Naive B cell (primary cell): ENCODE results near the gene SMOC1. TPM values are rescaled to one million over a fixed set of nuclear protein-coding genes. Genes with fewer than 3 reads are reported as not detected.
A peak's percentile ranks its signal among the peaks of the same experiment; 100 is the strongest.

Experiments
- ATAC-seq, 2 donors: fragments of 150-1000 bp; cut with Tn5 transposase; 2 replicates each; pipeline ENCODE4 v1.10.0; 2021; ENCODE audit warnings: low read depth in 2 of 2, mild to moderate bottlenecking in 2 of 2, moderate library complexity in 2 of 2
- DNase-seq: peaks from one replicate; pipeline ENCODE4 v3.0.0; 2022
- H3K27ac Mint-ChIP-seq, 6 donors: one replicate each; pipeline ENCODE4 v1.8.0; 2020 to 2022; ENCODE audit warnings: mild to moderate bottlenecking in 6 of 6, mixed read lengths in 6 of 6, moderate library complexity in 5 of 6, inconsistent platforms in 2 of 6
- H3K27me3 Mint-ChIP-seq, 3 donors: one replicate each; pipeline ENCODE4 v1.8.0; 2021 to 2022; ENCODE audit warnings: mixed read lengths in 3 of 3, mild to moderate bottlenecking in 1 of 3
- H3K36me3 Mint-ChIP-seq, 2 donors: one replicate each; pipeline ENCODE4 v1.8.0; 2020 to 2022; ENCODE audit warnings: mixed read lengths in 2 of 2, inconsistent platforms in 1 of 2, mild to moderate bottlenecking in 1 of 2
- H3K4me1 Mint-ChIP-seq, 3 donors: one replicate each; pipeline ENCODE4 v1.8.0; 2020 to 2022; ENCODE audit warnings: mixed read lengths in 3 of 3, inconsistent platforms in 1 of 3, mild to moderate bottlenecking in 1 of 3, moderate library complexity in 1 of 3
- H3K4me3 Mint-ChIP-seq, 8 donors: one replicate each; pipeline ENCODE4 v1.8.0; 2020 to 2022; ENCODE audit warnings: mild to moderate bottlenecking in 8 of 8, mixed read lengths in 8 of 8, moderate library complexity in 8 of 8, inconsistent platforms in 2 of 8
- H3K9me3 Mint-ChIP-seq, 7 donors: one replicate each; pipeline ENCODE4 v1.8.0; 2020 to 2022; ENCODE audit warnings: mixed read lengths in 7 of 7, mild to moderate bottlenecking in 5 of 7, inconsistent platforms in 2 of 7, moderate library complexity in 1 of 7
- polyA plus RNA-seq, 6 donors: library from polyadenylated mRNA; unstranded; fragments of 300-500 nt; fragmentation: Illumina TruSeq; gene quantifications; one replicate each; pipeline ENCODE4 v1.2.3, GENCODE V29; 2021; ENCODE audit warnings: low read depth in 6 of 6

Gene SMOC1
- polyA plus RNA-seq, 6 donors from 2014 or later, result not detected

- ATAC-seq (no peak), DNase-seq (no peak)
- peaks cover 3 to 14% (median 6%) of the 10 kb centered on the region in 3 donors for H3K4me1 Mint-ChIP-seq
- no peak overlapping the region for H3K4me3 Mint-ChIP-seq
- H3K27me3 Mint-ChIP-seq, result peaks cover 0 to 13% (median 9%) of the 10 kb centered on the region in 3 donors
- no peak overlapping the region for H3K27ac Mint-ChIP-seq
- no peaks in the 10 kb centered on the region for H3K36me3 Mint-ChIP-seq
- H3K9me3 Mint-ChIP-seq, result no peaks in the 10 kb centered on the region
These were observed 143.7 kb downstream of the SMOC1 start for GRCh38 chr14:70022771-70023445.

GRCh38 chr14:70023871-70024270, 144.7 kb downstream of the SMOC1 start:
- Mint-ChIP-seq H3K36me3 (no peaks in the 10 kb centered on the region), H3K4me1 (peaks cover 0 to 5% (median 3%) of the 10 kb centered on the region in 3 donors), H3K9me3 (no peaks in the 10 kb centered on the region), H3K27me3 (peaks cover 0 to 16% (median 9%) of the 10 kb centered on the region in 3 donors), H3K27ac (no peak overlapping the region), H3K4me3 (peak overlapping the region in 1 of 8 donors; percentile 69)
- ATAC-seq (no peak), DNase-seq (no peak)

- no peaks in the 10 kb centered on the region for H3K36me3 Mint-ChIP-seq
- peaks cover 0 to 3% (median 0%) of the 10 kb centered on the region in 3 donors for H3K4me1 Mint-ChIP-seq
- H3K9me3 Mint-ChIP-seq, result no peaks in the 10 kb centered on the region
- no peak overlapping the region for H3K27ac Mint-ChIP-seq
- DNase-seq, result peak; percentile 36
- ATAC-seq, result no peak
- H3K27me3 Mint-ChIP-seq, result peaks cover 5 to 28% (median 9%) of the 10 kb centered on the region in 3 donors
- no peak overlapping the region for H3K4me3 Mint-ChIP-seq
These were observed 148.7 kb downstream of the SMOC1 start for GRCh38 chr14:70027785-70028428.

GRCh38 chr14:70029296-70030132, 150.3 kb downstream of the SMOC1 start:
- no peak overlapping the region for H3K4me3 Mint-ChIP-seq
- ATAC-seq, result no peak
- H3K9me3 Mint-ChIP-seq, result no peaks in the 10 kb centered on the region
- DNase-seq, result no peak
- no peak overlapping the region for H3K27ac Mint-ChIP-seq
- H3K36me3 Mint-ChIP-seq, result no peaks in the 10 kb centered on the region
- peaks cover 14 to 31% (median 16%) of the 10 kb centered on the region in 3 donors for H3K27me3 Mint-ChIP-seq
- peaks cover 0 to 3% (median 0%) of the 10 kb centered on the region in 3 donors for H3K4me1 Mint-ChIP-seq

DNA sequence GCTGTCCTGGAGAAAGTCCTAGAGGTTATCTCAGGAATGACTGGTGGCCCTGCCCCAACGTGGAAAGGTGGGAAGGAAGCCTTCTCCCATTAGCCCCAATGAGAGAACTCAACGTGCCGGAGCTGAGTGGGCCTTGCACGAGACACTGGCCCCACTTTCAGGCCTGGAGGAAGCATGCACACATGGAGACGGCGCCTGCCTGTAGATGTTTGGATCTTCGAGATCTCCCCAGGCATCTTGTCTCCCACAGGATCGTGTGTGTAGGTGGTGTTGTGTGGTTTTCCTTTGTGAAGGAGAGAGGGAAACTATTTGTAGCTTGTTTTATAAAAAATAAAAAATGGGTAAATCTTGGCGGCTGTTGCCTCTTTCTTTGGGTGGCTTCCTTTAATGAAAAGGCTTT, 152.8 kb downstream of the SMOC1 start:
- no peak overlapping the region for H3K4me3 Mint-ChIP-seq
- H3K27me3 Mint-ChIP-seq, result peaks cover 22 to 27% (median 26%) of the 10 kb centered on the region in 3 donors
- no peaks in the 10 kb centered on the region for H3K9me3 Mint-ChIP-seq
- no peaks in the 10 kb centered on the region for H3K36me3 Mint-ChIP-seq
- peaks cover 0 to 3% (median 0%) of the 10 kb centered on the region in 3 donors for H3K4me1 Mint-ChIP-seq
- ATAC-seq (no peak), DNase-seq (no peak)
- H3K27ac Mint-ChIP-seq, result no peak overlapping the region

GRCh38 chr14:70032447-70032846, 153.2 kb downstream of the SMOC1 start:
- no peak for DNase-seq
- no peak for ATAC-seq
- H3K9me3 Mint-ChIP-seq, result no peaks in the 10 kb centered on the region
- H3K27ac Mint-ChIP-seq, result no peak overlapping the region
- peaks cover 0 to 3% (median 0%) of the 10 kb centered on the region in 3 donors for H3K4me1 Mint-ChIP-seq
- H3K36me3 Mint-ChIP-seq, result no peaks in the 10 kb centered on the region
- H3K4me3 Mint-ChIP-seq, result no peak overlapping the region
- peaks cover 22 to 28% (median 26%) of the 10 kb centered on the region in 3 donors for H3K27me3 Mint-ChIP-seq

DNA sequence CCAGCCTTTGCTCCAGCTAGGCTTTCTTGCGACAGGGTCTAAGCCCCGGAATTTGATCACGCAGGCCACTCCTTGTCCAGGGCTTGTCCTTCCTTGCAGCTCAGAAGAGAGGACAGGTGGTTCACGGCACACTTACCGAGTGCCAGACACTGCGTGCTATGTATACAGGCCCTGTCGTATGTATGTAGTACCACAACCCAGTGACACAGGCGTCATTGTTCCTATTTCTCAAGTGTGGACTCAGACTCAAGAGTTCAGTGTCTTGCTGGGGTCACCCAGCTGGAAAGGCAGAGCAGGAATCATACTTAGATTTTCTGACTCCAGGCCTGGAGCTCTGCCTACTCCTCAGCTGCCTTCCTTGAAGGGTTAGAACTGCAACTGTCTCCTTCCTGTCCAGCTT, 153.9 kb downstream of the SMOC1 start:
- Mint-ChIP-seq H3K4me1 (peaks cover 0 to 2% (median 0%) of the 10 kb centered on the region in 3 donors), H3K4me3 (no peak overlapping the region), H3K27ac (no peak overlapping the region), H3K36me3 (no peaks in the 10 kb centered on the region), H3K27me3 (peaks cover 22 to 32% (median 31%) of the 10 kb centered on the region in 3 donors), H3K9me3 (no peaks in the 10 kb centered on the region)
- DNase-seq (no peak), ATAC-seq (no peak)

- DNase-seq (no peak), ATAC-seq (no peak)
- Mint-ChIP-seq H3K27me3 (peaks cover 22 to 32% (median 31%) of the 10 kb centered on the region in 3 donors), H3K27ac (no peak overlapping the region), H3K4me1 (no peaks in the 10 kb centered on the region), H3K36me3 (no peaks in the 10 kb centered on the region), H3K4me3 (no peak overlapping the region), H3K9me3 (no peaks in the 10 kb centered on the region)
These were observed 154.3 kb downstream of the SMOC1 start for GRCh38 chr14:70033561-70033960.

GRCh38 chr14:70034257-70034656, 155.0 kb downstream of the SMOC1 start:
- Mint-ChIP-seq H3K9me3 (no peaks in the 10 kb centered on the region), H3K27ac (no peak overlapping the region), H3K4me1 (no peaks in the 10 kb centered on the region), H3K27me3 (peaks cover 23 to 39% (median 38%) of the 10 kb centered on the region in 3 donors), H3K36me3 (no peaks in the 10 kb centered on the region), H3K4me3 (no peak overlapping the region)
- DNase-seq (no peak), ATAC-seq (no peak)

- Mint-ChIP-seq H3K4me1 (no peaks in the 10 kb centered on the region), H3K36me3 (no peaks in the 10 kb centered on the region), H3K27me3 (peaks cover 33 to 47% (median 46%) of the 10 kb centered on the region in 3 donors), H3K9me3 (no peaks in the 10 kb centered on the region), H3K27ac (no peak overlapping the region), H3K4me3 (no peak overlapping the region)
- ATAC-seq, result no peak
- no peak for DNase-seq
These were observed 157.4 kb downstream of the SMOC1 start for GRCh38 chr14:70036665-70037064.

DNA sequence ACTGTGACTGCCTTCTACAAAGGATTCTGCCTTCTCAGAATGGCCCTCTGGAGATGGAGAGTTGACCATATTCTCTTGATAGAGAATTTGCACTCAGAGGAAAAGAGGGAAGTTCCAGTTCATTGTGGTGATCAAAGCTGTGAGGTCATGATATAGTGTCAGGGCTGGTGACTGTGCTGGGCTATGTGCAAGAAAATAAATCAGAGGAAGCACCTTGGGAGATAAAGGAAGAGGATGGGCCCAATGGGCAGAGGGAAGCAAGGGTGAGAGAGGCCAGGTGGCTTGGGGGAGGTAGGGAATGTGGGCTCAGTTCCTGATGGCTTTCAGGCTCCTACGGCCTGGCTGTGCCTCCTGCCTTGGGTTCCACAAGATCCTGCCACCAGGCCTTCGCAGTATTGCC, 163.8 kb downstream of the SMOC1 start:
- H3K4me3 Mint-ChIP-seq, result no peak overlapping the region
- peak overlapping the region in 1 of 6 donors; percentile 0 for H3K27ac Mint-ChIP-seq
- no peaks in the 10 kb centered on the region for H3K9me3 Mint-ChIP-seq
- DNase-seq (no peak), ATAC-seq (no peak)
- H3K36me3 Mint-ChIP-seq, result no peaks in the 10 kb centered on the region
- H3K4me1 Mint-ChIP-seq, result no peaks in the 10 kb centered on the region
- H3K27me3 Mint-ChIP-seq, result peaks cover 35 to 50% (median 39%) of the 10 kb centered on the region in 3 donors

- Mint-ChIP-seq H3K4me1 (no peaks in the 10 kb centered on the region), H3K4me3 (no peak overlapping the region), H3K27me3 (peaks cover 25 to 41% (median 29%) of the 10 kb centered on the region in 3 donors), H3K36me3 (no peaks in the 10 kb centered on the region), H3K9me3 (no peaks in the 10 kb centered on the region), H3K27ac (no peak overlapping the region)
- DNase-seq (no peak), ATAC-seq (no peak)
These were observed 166.1 kb downstream of the SMOC1 start for GRCh38 chr14:70045310-70045709.

- no peaks in the 10 kb centered on the region for H3K9me3 Mint-ChIP-seq
- H3K27me3 Mint-ChIP-seq, result peaks cover 22 to 41% (median 29%) of the 10 kb centered on the region in 3 donors
- no peak overlapping the region for H3K27ac Mint-ChIP-seq
- H3K4me3 Mint-ChIP-seq, result no peak overlapping the region
- no peaks in the 10 kb centered on the region for H3K36me3 Mint-ChIP-seq
- H3K4me1 Mint-ChIP-seq, result no peaks in the 10 kb centered on the region
- DNase-seq, result no peak
- ATAC-seq, result no peak
These were observed 166.8 kb downstream of the SMOC1 start for GRCh38 chr14:70045844-70046535.
